Frontal cortex (tissue), 4 donors: Measurements from ENCODE around the gene TEX35. TPM values are rescaled to one million over a fixed set of nuclear protein-coding genes. Genes with fewer than 3 reads are reported as not detected.

Source experiments
- DNase-seq, 2 donors: peaks; one replicate each; pipeline ENCODE4 v3.0.0; 2012; ENCODE audit warnings: low spot score in 2 of 2
- FAIRE-seq: peaks from 2 replicates; lab custom pipeline; 2012; peaks lifted over from hg19 to GRCh38; lab: Jason Lieb, UNC
- total RNA-seq: library from RNA; depleted of rRNA; stranded (reverse); fragments of >200 nt; gene quantifications from one replicate; pipeline ENCODE4 v1.2.3, GENCODE V29; 2014
- donor health status: control.
- donor health status: control.
- donor health status: control.

The TEX35 gene
- total RNA-seq: not detected

DNA sequence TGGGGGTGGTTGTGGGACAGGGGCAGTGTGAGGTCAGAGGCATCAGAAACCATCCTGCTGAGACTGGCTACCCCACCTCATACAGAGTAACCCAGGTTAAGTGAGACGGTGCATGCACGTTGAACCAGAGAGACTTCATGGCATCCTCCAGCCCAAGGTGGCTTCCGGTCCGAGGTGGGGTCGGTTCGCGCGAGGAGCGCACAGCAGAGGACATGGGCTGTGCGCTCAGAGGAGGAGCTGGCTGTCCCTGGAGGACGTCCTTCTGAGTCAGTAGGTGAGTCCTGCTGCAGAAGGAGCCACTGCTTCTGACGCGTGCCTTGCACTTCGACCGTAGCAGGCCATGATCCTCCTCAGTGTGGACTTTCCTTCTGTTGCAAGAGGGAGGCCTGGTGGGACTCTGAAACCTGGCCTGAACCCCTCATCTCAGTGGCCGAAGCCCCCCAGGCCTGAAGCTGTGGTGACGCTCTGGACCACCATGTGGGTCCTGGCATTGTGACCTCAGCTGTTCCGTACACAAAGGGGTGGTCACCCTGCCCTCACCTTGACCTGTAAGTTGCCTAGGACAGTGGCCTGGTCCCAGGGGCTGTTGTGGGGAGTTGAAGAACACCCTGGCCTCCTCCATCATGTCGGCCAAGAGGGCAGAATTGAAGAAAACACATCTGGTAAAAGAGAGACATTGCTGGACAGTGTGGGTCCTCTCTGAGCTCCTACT is at the start of gene TEX35:
Gene TEX35 (plus strand): TSS at position 544 of the 712 bp plus-strand sequence. CDS start 80 bp downstream, at position 624.
- FAIRE-seq (no peak), DNase-seq (no peak)

DNA sequence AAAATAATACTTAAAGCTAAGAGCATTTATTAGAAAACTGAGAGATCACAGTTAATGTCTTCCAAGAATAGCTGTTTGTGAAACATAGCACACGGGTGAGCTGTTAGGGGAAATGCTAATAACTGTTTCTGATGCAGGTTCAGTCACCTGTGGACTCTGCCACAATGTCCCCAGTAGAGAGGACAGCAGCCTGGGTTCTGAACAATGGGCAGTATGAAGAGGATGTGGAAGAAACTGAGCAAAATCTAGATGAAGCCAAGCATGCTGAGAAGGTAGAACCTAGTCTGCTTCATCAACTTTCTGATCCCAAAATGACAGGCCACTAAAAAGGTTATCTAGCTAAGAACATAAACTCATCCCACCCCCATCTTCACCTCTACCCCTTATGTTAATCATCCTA is 48.8 kb upstream of the TEX35 start:
- FAIRE-seq: no peak

DNA sequence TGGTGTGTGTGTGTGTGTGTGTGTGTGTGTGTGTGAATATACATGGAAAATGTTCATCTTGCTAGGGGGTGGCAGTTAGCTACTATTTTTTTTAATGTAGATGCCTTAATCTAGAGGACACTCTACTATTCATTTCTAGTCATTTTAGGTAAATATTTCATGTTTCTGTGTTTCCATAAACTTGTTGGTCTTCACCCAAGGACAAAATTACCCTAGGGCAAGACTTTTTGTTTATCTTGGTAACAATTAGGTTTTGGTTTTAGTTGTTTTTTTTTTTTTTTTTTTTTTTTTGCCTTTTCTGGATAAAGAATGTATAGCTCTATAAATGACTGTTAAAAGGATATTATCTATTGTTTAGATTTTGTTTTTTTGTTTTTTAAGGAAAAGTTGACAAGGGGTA is 48.3 kb upstream of the TEX35 start:
- DNase-seq (no peak), FAIRE-seq (no peak)

More for the DNA sequence above, 48.8 kb upstream of the TEX35 start:
- DNase-seq: no peak

DNA sequence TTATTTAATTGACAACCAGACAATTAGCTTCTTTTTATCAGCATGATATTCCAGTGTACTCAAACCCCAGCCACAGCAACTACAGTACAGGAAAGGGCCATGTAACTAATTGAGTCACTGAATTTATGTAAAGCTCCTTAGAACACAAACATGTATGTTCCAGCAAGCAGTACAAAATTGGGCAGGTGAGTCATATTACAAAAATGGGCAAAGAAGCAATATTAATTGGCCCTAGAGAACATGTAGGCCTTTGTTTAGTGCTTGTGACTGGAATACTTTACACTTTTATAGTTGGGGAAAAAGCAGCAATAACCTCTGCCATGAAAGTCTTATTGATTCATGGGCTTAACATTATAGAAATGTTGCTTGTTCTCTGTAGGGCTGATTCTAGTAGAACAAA is 47.9 kb upstream of the TEX35 start:
- DNase-seq: no peak

DNA sequence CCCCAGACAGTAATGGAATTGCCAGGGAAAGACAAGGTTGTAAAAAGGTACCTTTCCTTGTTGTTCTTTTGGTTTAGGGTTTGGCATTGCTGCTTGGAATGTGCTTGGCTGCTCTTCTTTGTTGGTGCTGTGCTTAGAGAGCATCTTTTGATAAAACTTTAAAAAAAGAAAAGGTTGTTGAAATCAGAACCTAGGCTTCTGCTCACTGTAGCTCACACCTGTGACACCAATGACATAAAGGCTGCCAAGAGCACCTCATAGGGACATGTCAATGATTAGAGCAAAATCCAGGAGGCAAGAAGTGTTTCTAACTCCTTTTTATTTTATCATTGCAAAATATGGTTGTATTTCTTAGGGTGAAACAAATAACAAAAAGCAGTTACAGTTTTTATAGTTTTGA is 45.1 kb upstream of the TEX35 start:
- DNase-seq: no peak
- no peak for FAIRE-seq

More for the DNA sequence above, 47.9 kb upstream of the TEX35 start:
- FAIRE-seq: no peak

DNA sequence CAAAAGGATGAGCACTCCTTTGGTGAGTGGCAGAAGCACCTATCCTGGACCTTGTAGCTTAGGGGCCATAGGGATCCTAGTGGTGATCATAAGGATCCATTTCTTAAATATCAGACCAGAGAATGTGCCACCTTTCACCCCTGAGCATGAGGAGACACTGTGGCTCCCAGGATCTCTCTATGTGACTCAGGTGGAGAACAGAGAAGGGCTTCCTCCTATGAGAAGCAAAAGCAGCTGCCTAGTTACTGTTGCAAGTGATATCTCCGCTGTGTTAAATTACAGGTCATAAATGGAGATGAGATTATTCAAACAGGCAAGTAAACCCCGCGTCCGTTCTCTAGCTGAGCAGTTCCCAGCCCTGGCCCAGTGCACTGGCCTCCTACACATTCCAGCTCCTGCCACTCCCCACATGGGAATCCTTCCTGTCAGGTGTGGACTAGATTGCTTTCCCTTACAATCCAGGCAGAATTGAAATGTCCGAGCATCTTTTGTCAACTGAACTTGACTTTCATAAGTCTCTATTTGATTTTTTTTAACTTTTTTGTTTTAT is 42.4 kb upstream of the TEX35 start:
- DNase-seq (no peak), FAIRE-seq (no peak)

DNA sequence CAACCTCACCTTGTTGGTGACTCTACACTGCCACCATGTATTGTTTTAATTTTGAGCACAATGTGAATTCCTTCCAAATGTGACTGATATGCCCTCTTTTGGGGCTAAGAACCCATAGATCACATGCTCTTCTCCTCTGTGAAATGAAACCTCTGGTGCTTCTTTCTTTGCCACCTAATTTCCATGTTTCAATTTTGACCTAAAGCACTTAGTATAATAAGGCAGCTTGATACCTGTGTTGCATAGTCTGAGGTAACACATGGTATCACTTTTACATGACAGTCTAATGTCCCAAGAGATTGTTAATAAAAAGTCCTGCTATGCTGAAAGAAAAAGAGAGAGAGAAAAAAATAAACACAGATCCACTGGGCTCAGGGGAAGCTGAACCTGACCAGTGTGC is 40.4 kb upstream of the TEX35 start:
- FAIRE-seq (no peak), DNase-seq (no peak)

DNA sequence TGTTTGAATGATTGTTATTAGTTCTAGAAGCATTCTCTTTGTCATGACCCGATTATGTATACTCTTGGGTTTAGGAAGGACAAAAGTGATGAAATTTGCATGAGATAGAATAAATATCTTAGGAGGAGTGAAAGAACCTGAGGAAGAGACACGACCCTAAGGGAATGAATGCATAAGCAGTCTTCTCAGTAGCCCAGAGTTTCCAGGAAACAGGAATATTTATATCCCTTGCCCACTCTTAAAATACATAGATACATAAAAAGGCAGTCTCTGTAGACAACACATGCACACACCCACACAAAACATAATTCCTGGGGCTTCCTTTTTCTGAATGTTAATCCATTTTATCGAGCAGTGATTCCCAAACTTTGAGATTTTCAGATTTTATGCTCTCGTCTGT is 35.5 kb upstream of the TEX35 start:
- DNase-seq (no peak), FAIRE-seq (no peak)

DNA sequence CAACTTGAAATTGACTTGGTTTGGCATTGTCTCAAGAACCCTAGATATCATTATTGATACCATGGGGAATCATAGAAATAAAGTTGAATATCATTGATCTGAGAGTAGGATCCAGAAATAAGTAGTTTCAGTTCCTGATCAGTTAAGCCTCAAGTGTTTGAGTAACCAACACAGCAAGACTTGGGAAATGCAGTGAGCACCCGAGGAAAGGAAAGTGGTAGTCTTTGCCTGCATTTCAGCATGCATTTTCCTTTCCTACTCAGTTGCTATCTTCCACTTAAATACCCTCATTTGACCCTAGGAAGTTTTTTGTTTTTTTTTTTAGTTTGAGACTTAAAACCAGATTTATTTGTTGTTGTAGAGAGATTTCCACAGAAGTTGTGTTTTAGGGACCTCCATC is 35.1 kb upstream of the TEX35 start:
- DNase-seq: no peak
- FAIRE-seq: no peak

DNA sequence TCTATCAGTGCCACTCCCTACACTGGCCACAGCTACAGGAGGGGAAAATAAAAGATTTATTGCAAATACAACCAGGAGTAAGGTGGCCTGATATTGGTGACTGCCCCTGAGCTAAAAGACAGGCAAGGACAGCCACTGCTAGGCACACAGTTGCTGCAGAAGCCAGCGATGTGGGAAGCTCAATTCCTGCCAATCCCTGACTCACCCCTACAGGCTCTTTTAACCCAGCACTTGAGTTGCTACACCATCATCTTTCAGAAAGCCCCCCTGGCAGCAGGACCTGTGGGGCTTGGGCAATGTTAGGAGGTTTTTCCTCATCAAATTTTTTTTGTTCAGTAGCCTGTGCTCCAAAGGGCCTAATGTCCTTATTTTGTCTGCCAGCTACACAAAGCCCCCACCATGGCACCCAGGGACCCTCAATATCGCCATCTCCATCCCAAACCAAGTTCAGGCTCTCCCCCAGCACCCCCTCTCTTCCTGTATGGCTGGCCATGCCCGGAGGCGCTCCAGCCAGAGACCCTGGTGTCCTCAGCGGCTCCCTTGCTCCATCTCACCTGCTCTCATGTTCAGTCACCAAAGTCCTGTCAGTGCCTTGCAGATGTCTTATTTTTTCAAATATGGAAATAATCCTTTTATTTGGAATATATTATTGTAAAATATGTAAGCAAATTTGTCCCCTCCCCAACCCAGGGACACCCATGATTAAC is 29.5 kb upstream of the TEX35 start:
- DNase-seq (no peak), FAIRE-seq (no peak)

DNA sequence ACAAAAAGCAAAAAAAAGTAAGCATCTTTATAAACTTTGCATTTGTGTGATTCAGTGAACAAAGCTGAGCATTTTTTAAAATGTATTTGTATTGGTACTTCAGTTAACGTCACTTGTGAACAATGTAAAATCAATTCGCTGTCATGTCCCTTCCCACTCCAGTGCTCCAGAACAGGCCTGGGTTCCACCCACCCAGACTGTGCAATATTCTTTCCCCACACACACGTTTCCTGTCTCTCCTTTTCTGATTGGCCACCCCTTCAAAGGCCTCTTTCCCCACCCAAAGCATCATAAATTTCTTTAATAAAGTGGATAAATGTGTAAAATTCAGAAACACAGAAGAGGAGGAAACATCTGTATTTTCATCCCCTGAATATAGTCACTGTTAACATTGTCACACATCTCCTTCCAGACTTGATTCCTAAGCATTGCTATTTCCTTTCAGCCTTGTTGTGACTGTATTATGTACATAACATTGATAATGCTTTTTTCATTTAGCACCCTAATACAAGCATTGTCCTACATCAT is 28.1 kb upstream of the TEX35 start:
- DNase-seq (no peak), FAIRE-seq (no peak)

DNA sequence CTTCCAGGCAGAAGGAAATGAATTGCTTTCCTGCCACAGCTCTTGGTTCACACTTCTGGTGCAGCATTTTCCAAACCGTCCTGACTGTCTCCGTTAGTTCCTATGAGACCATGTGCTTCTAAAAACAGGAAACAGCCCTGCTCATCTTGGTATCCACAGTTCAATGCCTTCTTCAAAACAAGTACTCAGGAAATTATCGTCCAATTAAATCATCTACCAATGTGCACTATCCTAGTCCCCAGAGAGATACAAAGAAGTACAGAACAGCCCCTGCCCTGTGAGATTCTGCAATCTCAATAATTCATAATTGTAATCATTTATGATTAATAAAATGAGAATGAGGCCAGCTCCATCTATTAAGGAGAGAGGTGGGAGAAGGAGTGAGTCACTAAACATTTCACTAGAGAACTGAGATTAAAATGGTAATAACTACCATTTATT is 27.3 kb upstream of the TEX35 start:
- DNase-seq: no peak

DNA sequence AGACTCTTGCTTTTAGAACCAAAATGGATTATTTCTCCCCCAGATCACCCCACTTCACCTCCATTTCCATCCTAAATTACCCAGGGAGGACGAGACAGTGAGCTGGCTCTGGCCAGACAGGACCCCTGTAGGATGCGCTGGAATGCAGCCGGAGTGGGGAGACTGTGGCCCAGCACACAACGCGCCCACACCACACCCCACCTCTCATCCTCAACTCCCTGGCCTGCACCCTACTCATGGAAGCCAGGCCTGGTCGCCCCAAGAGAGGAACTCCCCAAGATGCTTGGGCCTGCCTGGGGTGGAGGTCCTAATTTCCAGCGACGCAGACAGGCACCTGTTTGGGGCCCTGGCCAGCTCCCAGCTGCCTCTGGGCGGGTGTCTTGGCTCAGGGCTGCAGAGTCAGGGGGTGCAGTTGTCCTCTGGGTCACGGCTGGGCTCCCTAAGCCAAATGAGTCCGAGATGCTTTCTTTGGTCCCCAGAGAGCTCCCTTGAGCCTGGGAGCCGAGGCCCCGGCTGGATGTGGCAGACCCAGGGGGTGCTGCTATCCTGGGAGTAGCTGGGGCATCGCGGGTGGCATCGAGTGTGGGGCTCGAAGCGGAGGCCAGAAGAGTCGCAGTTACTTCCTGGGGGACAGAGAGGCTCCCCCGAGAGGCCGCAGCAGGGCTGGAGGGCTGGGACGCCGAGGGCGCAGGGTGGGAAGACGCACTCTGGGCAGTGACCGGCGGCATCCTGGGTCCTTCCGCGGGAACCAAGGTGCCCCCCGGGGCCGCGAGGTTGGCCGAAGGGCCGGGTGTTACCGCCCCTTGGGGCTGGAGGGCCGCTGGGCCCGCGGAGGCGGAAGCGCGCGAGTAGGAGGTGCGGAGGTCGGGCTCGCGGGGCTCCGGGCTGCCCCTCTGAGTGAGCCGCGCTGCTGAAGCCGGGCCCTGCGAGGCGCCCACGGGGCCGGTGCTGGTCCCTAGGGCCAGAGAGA is 26.5 kb upstream of the TEX35 start:
- DNase-seq (no peak), FAIRE-seq (no peak)

More for the DNA sequence above, 27.3 kb upstream of the TEX35 start:
- FAIRE-seq: no peak

DNA sequence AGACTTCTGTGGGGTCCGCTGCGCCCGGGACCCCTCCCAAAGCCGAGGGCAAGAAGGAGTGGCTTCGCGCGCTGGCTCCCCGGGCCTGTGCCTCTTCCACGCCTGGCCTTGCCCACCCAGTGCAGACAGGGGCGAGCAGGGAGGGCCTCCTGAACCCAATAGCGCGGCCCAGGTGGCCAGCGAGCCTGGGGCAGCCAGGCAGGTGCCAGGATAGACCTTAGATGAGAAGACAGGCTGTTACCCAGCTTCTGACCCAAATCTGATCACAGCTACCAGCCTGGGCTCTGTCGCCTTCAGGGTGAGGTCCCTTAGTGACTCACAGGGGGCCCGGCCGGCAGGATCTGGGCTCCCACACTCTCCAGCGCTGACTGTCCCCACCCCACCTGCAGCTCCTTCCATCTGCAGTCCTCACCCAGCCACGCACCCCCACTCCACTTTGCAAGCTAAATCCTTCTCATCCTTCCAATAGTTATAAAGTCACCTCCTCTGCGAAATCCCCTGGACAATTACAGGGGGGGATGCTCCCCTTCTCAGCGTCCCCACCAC is 25.8 kb upstream of the TEX35 start:
- no peak for FAIRE-seq
- DNase-seq: no peak

DNA sequence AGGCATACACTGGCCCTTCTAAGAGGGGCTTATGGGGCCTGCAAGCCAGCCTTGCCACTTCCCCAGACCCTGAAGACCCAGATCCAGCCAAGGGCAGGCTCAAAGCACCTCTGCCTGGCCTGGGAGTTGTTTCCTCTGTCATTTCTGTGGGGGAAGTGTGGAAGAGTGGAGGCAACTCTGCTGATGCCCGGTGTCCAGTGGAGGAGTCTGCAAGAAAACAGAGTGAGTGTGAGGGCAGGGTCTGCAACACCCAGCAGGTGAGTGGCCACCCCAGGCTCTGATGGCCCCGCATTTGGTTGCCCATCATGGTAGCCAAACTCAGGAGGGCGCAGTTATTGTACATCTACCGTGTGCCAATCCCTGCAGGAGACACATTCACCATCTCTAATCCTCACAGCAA is 24.5 kb upstream of the TEX35 start:
- FAIRE-seq (no peak), DNase-seq (no peak)

DNA sequence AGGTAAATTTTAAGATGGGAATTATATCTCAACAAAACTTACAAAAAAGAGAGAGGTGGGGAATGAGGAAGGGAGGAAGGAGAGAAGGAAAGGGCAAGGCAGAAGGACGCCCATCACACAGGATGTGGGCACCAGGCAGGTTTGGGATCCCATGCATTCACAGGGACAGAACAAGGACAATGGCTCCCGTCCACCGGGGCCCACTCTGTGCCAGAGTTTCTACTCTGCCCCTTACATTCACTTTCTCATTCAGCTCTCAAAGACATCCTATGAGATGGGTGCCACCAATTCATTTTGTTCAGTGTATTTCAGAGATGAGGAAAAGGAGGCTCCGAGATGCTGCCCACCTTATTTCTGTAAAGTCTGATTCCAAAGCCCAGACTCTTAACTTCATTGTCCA is 23.5 kb upstream of the TEX35 start:
- FAIRE-seq (no peak), DNase-seq (no peak)

DNA sequence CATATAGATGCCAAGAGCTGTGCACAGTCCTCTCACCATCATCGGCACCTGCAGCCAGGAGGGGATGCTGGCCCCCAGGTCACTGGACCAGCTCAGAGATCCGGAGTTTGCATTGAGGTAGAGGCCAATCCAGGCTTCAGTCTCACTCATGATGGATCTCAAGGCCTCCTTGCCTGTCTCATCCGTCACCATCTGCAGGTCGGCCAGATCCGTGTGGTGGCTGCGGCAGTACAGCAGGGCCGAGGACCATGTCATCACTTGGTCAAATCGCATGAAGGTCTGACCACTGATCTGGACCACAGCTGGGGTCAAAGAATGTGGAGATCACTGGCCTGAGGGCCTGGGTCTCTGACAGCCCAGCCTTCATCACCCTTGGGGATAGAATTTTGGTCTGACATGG is 22.8 kb upstream of the TEX35 start:
- DNase-seq (no peak), FAIRE-seq (no peak)

DNA sequence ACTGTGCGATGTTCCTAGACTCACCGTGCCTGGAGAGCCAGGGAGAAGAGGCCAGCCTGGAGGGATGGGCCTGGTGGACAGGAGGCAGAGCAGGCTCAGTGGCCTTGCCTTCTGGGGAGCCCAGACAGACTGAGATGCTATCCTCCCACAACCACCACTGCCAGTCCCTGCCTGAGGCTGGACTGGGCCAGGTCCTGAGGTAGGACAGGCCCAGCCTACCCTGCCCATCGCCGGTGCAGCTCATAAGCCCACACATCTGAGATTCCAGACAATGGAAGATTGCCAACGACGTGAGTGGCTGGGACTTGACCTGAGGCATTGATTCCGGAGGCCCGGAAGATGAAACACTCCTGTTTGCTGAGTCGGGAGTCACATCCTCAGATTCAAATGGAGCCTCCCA is 21.9 kb upstream of the TEX35 start:
- FAIRE-seq: no peak
- no peak for DNase-seq

DNA sequence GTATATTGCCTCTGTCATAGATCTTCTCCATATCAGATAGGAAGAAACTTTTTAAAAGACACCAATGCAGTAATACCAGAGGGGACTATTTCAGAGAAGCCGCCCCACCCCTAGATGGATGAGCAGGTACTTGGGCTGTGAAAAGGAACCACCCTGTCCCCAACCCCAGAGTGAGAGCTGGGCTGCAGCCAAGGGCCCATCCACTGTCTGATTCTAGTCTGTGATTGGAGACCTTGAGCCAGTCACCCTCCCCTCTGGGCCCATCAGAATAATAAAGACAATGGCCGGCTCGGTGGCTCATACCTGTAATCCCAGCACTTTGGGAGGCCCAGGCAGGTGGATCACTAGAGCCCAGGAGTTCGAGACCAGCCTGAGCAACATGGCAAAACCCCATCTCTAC is 21.2 kb upstream of the TEX35 start:
- FAIRE-seq (no peak), DNase-seq (no peak)

DNA sequence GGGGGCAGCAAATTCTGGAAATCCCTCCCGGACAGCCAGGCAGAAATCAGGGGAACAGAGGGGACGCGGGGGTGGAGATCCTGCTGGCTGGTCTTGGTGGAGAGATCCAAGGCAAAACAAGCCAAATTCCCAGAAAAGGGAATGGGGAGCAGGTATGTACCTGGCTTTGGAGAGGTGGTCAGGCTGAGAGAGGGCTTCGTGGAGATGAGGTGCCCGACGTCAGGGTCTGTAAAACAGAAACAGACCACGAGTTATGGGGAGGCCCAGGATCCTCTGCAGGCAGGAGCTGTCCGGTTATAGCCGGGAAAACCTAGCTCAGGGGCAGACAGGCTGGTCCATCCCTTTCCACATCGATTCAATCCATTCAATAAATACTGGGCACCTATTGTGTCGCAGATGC is 20.6 kb upstream of the TEX35 start:
- FAIRE-seq: no peak
- no peak for DNase-seq
